HG03280 (cell line): Measurements from ENCODE around the gene GPR108.

Experiments used
- ATAC-seq: cut with Tn5 transposase; IDR thresholded peaks from one replicate; pipeline ENCODE4 v1.9.1; 2021; ENCODE audit warnings: mild to moderate bottlenecking, moderate library complexity; ENCODE audit not compliant: unreplicated experiment

The GPR108 gene

GRCh38 chr19:6737873-6738786 is 750 bp upstream of the GPR108 start:
- ATAC-seq, result peak; percentile 1

- ATAC-seq, result no peak
These were observed 480 bp downstream of the GPR108 start for GRCh38 chr19:6736917-6737283.

- no peak for ATAC-seq
These were observed 1.0 kb downstream of the GPR108 start for GRCh38 chr19:6736169-6736916.

GRCh38 chr19:6735181-6735911 is 2.0 kb downstream of the GPR108 start:
- ATAC-seq, result no peak

GRCh38 chr19:6734096-6734696 is 3.2 kb downstream of the GPR108 start:
- no peak for ATAC-seq

GRCh38 chr19:6733338-6734095 is 3.9 kb downstream of the GPR108 start:
- ATAC-seq, result no peak

GRCh38 chr19:6732803-6733337 is 4.5 kb downstream of the GPR108 start:
- ATAC-seq, result no peak

GRCh38 chr19:6731822-6732221 is 5.6 kb downstream of the GPR108 start:
- ATAC-seq, result no peak

- no peak for ATAC-seq
These were observed 6.3 kb downstream of the GPR108 start for GRCh38 chr19:6730941-6731670.

GRCh38 chr19:6730153-6730804 is 7.1 kb downstream of the GPR108 start:
- ATAC-seq, result no peak

- no peak for ATAC-seq
These were observed 7.7 kb downstream of the GPR108 start for GRCh38 chr19:6729573-6730152.

GRCh38 chr19:6728346-6728745 is 9.0 kb downstream of the GPR108 start:
- ATAC-seq, result no peak

- ATAC-seq, result no peak
These were observed 11.7 kb downstream of the GPR108 start for GRCh38 chr19:6725513-6726231.

- ATAC-seq, result no peak
These were observed 12.5 kb downstream of the GPR108 start for GRCh38 chr19:6724631-6725492.

GRCh38 chr19:6723738-6724137 is 13.6 kb downstream of the GPR108 start:
- no peak for ATAC-seq

GRCh38 chr19:6723108-6723618 is 14.2 kb downstream of the GPR108 start:
- no peak for ATAC-seq

- ATAC-seq, result peak; percentile 48
These were observed 15.6 kb downstream of the GPR108 start for GRCh38 chr19:6721773-6722172.
